T-helper 1 cell treated with Interleukin-12 subunit alpha and Interleukin-12 subunit beta and Interleukin-4 antibody, amounts not matched to agents 30 μg/mL and 1 μg/mL, for 36 hours (primary cell): ENCODE measurements around the gene PTGR1.
A peak's percentile ranks its signal among the peaks of the same experiment; 100 is the strongest.

Source experiments
- H3K27ac Mint-ChIP-seq: one replicate; pipeline ENCODE4 v1.8.0; 2021; ENCODE audit warnings: mild to moderate bottlenecking, mixed read lengths
- H3K27me3 Mint-ChIP-seq: one replicate; pipeline ENCODE4 v1.8.0; 2021; ENCODE audit warnings: low read depth, mixed read lengths
- H3K36me3 Mint-ChIP-seq: one replicate; pipeline ENCODE4 v1.8.0; 2021; ENCODE audit warnings: low read depth, mixed read lengths
- H3K4me1 Mint-ChIP-seq: one replicate; pipeline ENCODE4 v1.8.0; 2021; ENCODE audit warnings: low read depth, mixed read lengths
- H3K4me3 Mint-ChIP-seq: one replicate; pipeline ENCODE4 v1.8.0; 2021; ENCODE audit warnings: mild to moderate bottlenecking, moderate library complexity, mixed read lengths
- H3K9me3 Mint-ChIP-seq: one replicate; pipeline ENCODE4 v1.8.0; 2021; ENCODE audit warnings: mixed read lengths

PTGR1 gene

DNA sequence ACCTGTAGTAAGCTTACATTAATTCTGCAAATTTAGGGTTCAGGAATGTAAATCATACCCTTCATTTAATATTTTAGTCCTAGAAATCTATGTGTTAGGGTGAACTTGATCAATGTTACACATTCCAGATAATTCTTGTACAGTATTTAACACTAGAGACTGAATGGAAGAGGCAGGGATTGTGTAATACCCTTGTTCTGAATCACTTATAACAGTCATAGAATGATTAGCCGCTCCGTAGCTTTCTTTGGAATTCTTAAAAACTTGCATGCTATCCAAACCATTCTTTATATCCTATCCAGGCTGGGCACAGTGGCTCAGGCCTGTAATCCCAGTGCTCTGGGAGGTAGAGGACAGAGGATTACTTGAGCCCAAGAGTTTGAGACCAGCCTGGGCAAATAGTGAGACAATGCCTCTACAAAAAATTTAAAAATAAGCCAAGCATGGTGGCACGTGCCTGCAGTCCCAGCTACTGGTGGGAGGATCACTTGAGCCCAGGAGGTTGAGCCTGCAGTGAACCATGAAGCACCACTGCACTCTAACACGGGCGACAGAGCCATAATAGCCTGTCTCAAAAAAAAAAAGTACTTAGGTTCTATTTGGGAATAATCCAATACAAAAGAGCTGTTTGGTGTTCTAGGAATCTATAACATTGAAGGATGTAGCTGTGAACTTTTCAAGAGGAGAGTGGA is 66.2 kb downstream of the PTGR1 start:
- H3K27me3 Mint-ChIP-seq: no peaks in the 10 kb centered on the region
- no peaks in the 10 kb centered on the region for H3K4me1 Mint-ChIP-seq
- peaks cover 19% of the 10 kb centered on the region for H3K36me3 Mint-ChIP-seq
- peaks cover 37% of the 10 kb centered on the region for H3K9me3 Mint-ChIP-seq
- H3K27ac Mint-ChIP-seq: no peak overlapping the region
- H3K4me3 Mint-ChIP-seq: no peak overlapping the region

DNA sequence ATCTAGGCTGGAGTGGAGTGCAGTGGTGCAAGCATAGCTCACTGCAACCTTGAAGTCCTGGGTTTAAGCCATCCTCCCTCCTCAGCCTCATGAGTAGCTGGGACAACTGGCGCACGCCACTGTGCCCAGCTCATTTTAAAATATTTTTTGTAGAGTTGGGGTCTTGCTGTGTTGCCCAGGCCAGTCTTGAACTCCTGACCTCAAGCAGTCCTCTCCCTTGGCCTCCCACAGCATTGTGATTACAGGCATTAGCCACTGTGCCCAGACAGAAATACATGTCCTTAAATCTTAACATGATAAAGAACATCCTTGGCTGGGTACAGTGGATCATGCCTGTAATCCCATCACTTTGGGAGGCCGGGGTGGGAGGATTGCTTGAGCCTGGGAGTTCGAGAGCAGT is 67.7 kb downstream of the PTGR1 start:
- H3K27me3 Mint-ChIP-seq: no peaks in the 10 kb centered on the region

GRCh38 chr9:111529787-111530186 is 69.7 kb downstream of the PTGR1 start:
- Mint-ChIP-seq H3K4me1 (peaks cover 15% of the 10 kb centered on the region), H3K36me3 (peaks cover 20% of the 10 kb centered on the region), H3K4me3 (no peak overlapping the region), H3K27ac (no peak overlapping the region), H3K9me3 (peaks cover 25% of the 10 kb centered on the region), H3K27me3 (no peaks in the 10 kb centered on the region)

More for the DNA sequence above, 67.7 kb downstream of the PTGR1 start:
- peaks cover 3% of the 10 kb centered on the region for H3K4me1 Mint-ChIP-seq
- H3K9me3 Mint-ChIP-seq: peaks cover 33% of the 10 kb centered on the region
- H3K27ac Mint-ChIP-seq: no peak overlapping the region
- no peak overlapping the region for H3K4me3 Mint-ChIP-seq
- peaks cover 23% of the 10 kb centered on the region for H3K36me3 Mint-ChIP-seq

- peaks cover 18% of the 10 kb centered on the region for H3K4me1 Mint-ChIP-seq
- H3K36me3 Mint-ChIP-seq: peaks cover 8% of the 10 kb centered on the region
- H3K27me3 Mint-ChIP-seq: no peaks in the 10 kb centered on the region
- H3K9me3 Mint-ChIP-seq: peaks cover 8% of the 10 kb centered on the region
- H3K4me3 Mint-ChIP-seq: no peak overlapping the region
- H3K27ac Mint-ChIP-seq: peak overlapping the region; percentile 3
Observed at GRCh38 chr9:111527347-111527746, 72.1 kb downstream of the PTGR1 start.

DNA sequence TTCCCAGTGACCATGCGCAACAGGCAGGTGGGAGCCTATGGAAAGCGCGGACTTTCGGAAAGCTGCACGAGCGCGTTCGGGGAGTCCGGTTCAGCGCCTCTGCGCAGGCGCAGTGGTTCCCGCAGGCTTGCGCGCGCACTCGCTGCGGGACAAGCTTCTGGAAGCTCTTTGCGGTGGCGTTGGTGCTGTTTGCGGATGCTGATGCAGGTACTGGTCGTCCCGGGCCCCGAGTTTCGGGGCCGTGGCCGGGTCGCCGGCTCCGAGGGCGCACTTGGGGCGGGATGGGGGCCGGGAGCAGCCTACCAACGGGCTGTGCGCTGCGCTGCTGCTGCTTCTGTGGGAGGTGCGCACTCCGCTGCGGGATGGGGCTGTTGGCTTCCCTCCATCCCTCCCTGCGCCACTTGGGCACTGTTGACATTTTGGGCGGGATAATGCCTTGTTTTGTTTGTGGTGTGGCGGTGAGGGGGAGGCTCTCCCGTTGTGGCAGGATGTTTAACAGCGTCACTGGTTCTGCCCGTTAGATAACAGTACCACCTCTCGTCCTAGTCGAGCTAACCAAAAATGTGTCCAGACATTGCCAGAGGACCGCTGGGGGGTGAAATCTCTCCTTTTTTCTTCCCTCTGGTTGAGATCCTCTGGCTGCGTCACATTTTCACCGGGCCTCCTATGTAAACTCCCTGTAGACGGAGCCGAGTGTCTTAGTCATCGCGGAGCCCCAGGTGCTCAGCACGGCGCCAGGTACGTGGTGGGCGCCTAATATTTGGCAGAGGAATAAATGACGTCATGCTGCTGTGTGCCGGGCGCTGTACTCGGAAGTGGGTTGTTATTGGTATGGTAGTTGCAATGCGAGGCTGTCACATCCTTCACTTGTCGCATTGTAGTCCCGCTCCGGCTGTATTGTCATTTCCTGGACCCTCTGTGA is 74.1 kb downstream of the PTGR1 start, which contains the start of gene ZNF483:
TSS of gene ZNF483 (plus strand) at position 124 of the 922 bp plus-strand sequence. CDS start 2,217 bp downstream, outside the sequence.
- Mint-ChIP-seq H3K27me3 (no peaks in the 10 kb centered on the region), H3K36me3 (peaks cover 8% of the 10 kb centered on the region), H3K4me3 (peak within 1 kb of the TSS; percentile 87), H3K4me1 (peaks cover 18% of the 10 kb centered on the region), H3K9me3 (peaks cover 4% of the 10 kb centered on the region), H3K27ac (peak within 1 kb of the TSS; percentile 87)

DNA sequence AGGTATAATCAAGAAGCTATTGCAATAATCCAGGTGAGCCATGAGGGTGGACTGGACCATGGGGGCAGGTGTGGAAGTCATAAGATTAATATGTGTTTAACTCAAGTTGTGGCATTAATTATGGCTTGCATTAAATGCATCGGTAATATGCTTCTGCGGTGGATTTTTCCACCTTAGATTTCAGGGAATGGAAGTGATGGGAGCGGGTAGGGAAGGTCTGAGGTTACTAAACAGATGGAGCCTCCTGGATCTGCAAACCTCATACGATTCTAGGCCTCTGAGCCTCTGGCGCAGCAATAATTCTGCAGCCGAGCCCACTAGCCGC is 74.8 kb downstream of the PTGR1 start:
- H3K4me3 Mint-ChIP-seq: peak overlapping the region; percentile 87
- H3K27ac Mint-ChIP-seq: peak overlapping the region; percentile 70
- peaks cover 4% of the 10 kb centered on the region for H3K9me3 Mint-ChIP-seq
- peaks cover 8% of the 10 kb centered on the region for H3K36me3 Mint-ChIP-seq
- peaks cover 18% of the 10 kb centered on the region for H3K4me1 Mint-ChIP-seq
- H3K27me3 Mint-ChIP-seq: no peaks in the 10 kb centered on the region

GRCh38 chr9:111516061-111516465 is 83.4 kb downstream of the PTGR1 start:
- Mint-ChIP-seq H3K9me3 (peaks cover 7% of the 10 kb centered on the region), H3K27ac (no peak overlapping the region), H3K4me1 (no peaks in the 10 kb centered on the region), H3K4me3 (no peak overlapping the region), H3K36me3 (no peaks in the 10 kb centered on the region), H3K27me3 (no peaks in the 10 kb centered on the region)

DNA sequence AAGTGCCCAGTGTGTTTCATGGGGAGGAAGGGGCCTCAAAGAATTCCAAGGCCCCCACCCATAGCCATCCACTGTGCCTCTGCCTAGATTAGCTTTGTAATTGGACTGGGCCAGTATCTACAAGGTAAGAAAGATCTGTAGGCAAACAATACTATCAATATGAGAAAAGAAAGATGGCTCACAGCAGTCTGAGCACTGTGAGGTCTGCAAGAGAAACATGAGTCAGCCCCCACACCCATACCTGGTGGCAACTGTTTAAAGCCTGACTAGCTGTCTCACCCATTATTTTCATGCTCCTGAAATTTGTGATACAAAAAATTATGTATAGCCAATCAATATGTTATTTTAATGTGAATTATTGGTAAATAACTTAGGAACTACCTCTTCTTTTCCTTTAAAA is 84.5 kb downstream of the PTGR1 start:
- Mint-ChIP-seq H3K4me1 (no peaks in the 10 kb centered on the region), H3K36me3 (no peaks in the 10 kb centered on the region), H3K9me3 (peaks cover 11% of the 10 kb centered on the region), H3K27me3 (no peaks in the 10 kb centered on the region), H3K4me3 (no peak overlapping the region), H3K27ac (no peak overlapping the region)
